IPS-18c (cell line): ENCODE data around the gene MARK3.
"Not testable (repeated sequence)": the region's sequence is repeated elsewhere in the genome, so short reads cannot be mapped to it uniquely, and the experiment has no call there.

Experiments
- H3K4me3 ChIP-seq: 2 replicates; pipeline ENCODE4 v1.7.0; 2013; ENCODE audit warnings: low read depth, mild to moderate bottlenecking, low read length, moderate library complexity; ENCODE audit not compliant: insufficient read depth
- H3K9me3 ChIP-seq: one replicate; pipeline ENCODE4 v1.6.1; 2013; ENCODE audit warnings: mild to moderate bottlenecking, low read length, moderate library complexity; ENCODE audit not compliant: control insufficient read depth, insufficient read depth

The MARK3 gene

GRCh38 chr14:103510724-103511693 lies 125.8 kb downstream of the MARK3 start:
- Histone ChIP-seq H3K9me3 (no peaks in the 10 kb centered on the region), H3K4me3 (no peak overlapping the region)

GRCh38 chr14:103512180-103512579 lies 127.0 kb downstream of the MARK3 start:
- H3K9me3 ChIP-seq = not testable (repeated sequence)

GRCh38 chr14:103512701-103513611 lies 127.7 kb downstream of the MARK3 start:
- H3K4me3 ChIP-seq = no peak overlapping the region
- H3K9me3 ChIP-seq = no peaks in the 10 kb centered on the region

More at GRCh38 chr14:103512180-103512579, 127.0 kb downstream of the MARK3 start:
- H3K4me3 ChIP-seq = not testable (repeated sequence)

DNA sequence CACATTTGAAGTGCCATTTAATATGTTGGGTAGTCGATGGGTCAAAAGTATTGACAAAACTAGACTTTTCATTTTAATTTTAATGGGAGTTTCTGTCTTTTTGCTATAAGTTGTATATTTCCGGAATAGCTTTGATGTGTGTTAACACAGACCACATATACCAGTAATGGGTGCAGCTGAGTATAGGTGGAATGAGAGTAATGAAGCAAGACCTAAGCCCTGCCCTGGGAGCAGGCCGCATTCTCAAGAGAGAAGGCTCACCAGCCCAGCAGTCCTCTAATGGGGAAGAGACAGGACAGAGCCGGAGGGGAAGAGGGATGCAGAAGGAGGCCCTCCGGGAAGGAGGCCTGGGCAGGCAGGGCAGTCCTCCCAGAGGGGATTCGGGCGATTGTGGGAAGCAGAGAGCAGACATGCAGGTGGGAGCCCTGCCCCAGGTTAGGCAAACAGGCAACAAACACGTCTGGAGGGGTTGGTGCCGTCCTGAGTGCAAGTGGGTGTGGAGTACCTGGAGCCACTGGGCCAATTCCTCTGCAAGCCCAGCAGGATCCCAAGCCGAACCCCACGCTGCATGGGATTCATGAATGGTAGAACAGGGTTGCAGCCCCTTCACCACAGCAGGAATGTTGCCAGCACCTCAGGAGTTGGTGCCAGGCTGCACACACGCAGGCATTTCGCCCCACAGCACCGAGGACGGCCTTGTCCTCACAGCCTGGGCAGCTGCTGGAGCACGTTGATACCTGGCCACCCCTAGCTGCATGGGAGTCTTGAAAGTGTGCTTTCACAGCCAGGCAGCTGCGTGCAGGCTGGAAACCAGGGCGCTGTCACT lies 129.6 kb downstream of the MARK3 start:
- no peak overlapping the region for H3K4me3 ChIP-seq
- no peaks in the 10 kb centered on the region for H3K9me3 ChIP-seq

GRCh38 chr14:103516426-103517173 lies 131.4 kb downstream of the MARK3 start:
- no peak overlapping the region for H3K4me3 ChIP-seq
- peaks cover 2% of the 10 kb centered on the region for H3K9me3 ChIP-seq

DNA sequence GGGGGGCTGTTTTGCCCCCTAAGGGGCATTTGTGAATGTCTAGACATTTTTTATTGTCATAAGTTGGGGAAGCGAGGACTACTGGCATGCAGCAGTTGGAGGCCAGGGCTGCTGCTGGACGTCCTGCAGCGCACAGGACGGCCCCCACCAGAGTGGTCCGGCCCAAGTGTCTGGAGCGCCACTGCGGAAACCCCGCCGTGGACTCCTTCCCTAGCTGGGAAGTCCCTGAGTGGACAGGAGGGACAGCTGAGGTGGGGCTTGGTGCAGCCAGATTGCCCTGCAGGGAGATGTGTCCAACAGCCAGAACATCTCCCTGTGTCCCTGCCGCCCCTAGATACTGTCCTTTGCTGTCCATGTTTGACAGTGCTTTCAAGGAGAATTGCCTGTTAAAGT lies 132.0 kb downstream of the MARK3 start:
- H3K4me3 ChIP-seq = no peak overlapping the region
- peaks cover 2% of the 10 kb centered on the region for H3K9me3 ChIP-seq

- Histone ChIP-seq H3K9me3 (peaks cover 2% of the 10 kb centered on the region), H3K4me3 (no peak overlapping the region)
Observed at GRCh38 chr14:103517721-103518421, 132.7 kb downstream of the MARK3 start.

DNA sequence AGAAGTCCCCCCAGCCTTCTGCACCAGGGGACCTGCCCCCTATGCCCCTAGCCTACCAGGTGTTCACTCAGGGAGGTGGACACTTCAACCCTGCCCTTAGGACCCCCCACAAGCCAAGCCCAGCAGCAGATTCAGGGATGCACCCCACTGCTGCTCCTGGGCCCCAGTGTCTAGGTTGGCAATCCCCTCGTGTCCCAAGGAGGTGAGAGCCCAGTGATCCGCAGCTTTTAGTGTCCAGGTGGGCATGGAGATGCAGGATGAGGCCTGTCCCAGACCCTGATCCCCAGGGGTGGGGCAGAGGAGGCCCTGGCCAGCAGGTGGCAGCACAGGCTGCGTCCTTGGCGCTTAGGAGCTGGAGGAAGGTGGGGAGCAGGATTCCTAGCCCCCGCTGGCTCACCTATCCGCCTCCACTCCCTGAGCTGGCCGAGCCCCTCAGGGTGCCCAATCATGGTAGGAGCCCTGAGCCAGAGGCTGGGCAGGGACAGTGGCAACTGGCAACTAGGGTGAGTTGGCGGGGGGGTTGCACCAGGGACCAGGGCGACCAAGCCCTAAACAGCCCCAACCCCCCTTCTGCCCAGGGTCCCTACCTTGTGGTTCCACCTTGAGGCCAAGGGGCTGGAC lies 133.3 kb downstream of the MARK3 start:
- peaks cover 2% of the 10 kb centered on the region for H3K9me3 ChIP-seq
- no peak overlapping the region for H3K4me3 ChIP-seq

- Histone ChIP-seq H3K4me3 (no peak overlapping the region), H3K9me3 (peaks cover 2% of the 10 kb centered on the region)
Observed at GRCh38 chr14:103519043-103519836, 134.0 kb downstream of the MARK3 start.

GRCh38 chr14:103519837-103520212 lies 134.6 kb downstream of the MARK3 start:
- H3K9me3 ChIP-seq = peaks cover 2% of the 10 kb centered on the region

GRCh38 chr14:103520269-103520656 lies 135.0 kb downstream of the MARK3 start:
- Histone ChIP-seq H3K4me3 (no peak overlapping the region), H3K9me3 (peaks cover 2% of the 10 kb centered on the region)

More at GRCh38 chr14:103519837-103520212, 134.6 kb downstream of the MARK3 start:
- H3K4me3 ChIP-seq = no peak overlapping the region

DNA sequence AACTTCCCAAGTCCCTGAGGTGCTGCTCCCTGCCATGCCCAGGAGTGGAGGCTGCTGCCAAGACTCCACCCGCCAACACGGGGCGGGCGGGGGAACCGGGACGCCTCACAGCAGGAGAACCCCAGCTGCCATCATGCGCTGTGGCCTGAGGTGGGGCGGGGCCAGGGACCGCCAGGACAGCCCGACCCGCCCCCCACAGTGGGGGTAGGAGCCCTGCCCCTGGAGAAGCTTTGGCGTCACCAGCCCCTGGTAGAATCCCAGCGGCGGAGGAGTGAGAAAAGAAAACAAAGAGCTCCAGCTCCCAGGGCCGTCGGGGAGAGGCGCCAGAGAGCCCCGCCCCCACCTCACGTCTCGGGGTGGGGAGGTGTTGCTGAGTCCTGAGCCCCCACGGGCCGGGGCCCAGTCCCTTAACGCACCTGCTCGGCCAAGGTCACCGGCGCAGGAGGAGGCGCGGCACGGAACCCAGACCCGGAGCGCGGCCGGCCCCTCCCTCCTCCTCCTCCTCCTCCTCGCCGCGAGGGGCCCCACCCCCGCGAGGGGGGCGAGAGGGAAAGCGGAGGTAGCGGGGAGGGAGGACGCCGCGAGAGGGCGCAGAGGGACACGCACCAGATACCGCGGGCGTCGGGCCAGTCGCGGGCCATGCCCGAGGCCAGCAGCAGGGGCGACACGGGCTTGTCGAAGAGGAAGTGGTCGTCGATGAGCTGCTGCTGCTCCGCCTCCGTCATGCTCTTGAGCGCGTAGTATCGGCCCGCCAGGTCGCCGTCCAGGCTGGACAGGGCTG lies 135.6 kb downstream of the MARK3 start:
- Histone ChIP-seq H3K9me3 (peaks cover 2% of the 10 kb centered on the region), H3K4me3 (peak overlapping the region; percentile 85)

- peak overlapping the region; percentile 85 for H3K4me3 ChIP-seq
- peaks cover 2% of the 10 kb centered on the region for H3K9me3 ChIP-seq
Observed at GRCh38 chr14:103521438-103521950, 136.3 kb downstream of the MARK3 start.

GRCh38 chr14:103521951-103522563 lies 136.8 kb downstream of the MARK3 start:
- peak overlapping the region; percentile 85 for H3K4me3 ChIP-seq
- peaks cover 2% of the 10 kb centered on the region for H3K9me3 ChIP-seq
